A673 (cell line): ENCODE data around the gene ANKRD61.

ENCODE experiments used
- CTCF ChIP-seq: fragments of 300-800, 200-600 bp; sonication (generic); conservative IDR thresholded peaks from 2 replicates; pipeline ENCODE4 v1.5.1; 2017; ENCODE audit warnings: low read depth, mild to moderate bottlenecking, antibody characterized with exemption, low read length, moderate library complexity, mixed read lengths
- EZH2 ChIP-seq: fragments of 200-600 bp; sonication (generic); IDR thresholded peaks from 2 replicates; pipeline ENCODE4 v1.6.1; 2017; ENCODE audit warnings: borderline replicate concordance, low read depth, mild to moderate bottlenecking, mixed read lengths, antibody characterized with exemption, low read length; ENCODE audit not compliant: poor library complexity, severe bottlenecking

GRCh38 chr7:6023974-6024435, 7.2 kb upstream of the ANKRD61 start:
- TF ChIP-seq CTCF (no peak), EZH2 (no peak)
